BE2C (cell line): ENCODE results near the gene SUPV3L1.

Experiments used
- DNase-seq: peaks from one replicate; pipeline ENCODE4 v3.0.0-alpha.2; 2020
- H3K27me3 ChIP-seq: fragments of 250-450 bp; sonication (Bioruptor Pico); 2 replicates; pipeline ENCODE4 v1.5.1; 2020; ENCODE audit warnings: mild to moderate bottlenecking
- H3K36me3 ChIP-seq: fragments of 250-450 bp; sonication (Bioruptor Pico); 2 replicates; pipeline ENCODE4 v1.5.1; 2020; ENCODE audit warnings: mild to moderate bottlenecking
- H3K4me1 ChIP-seq: fragments of 250-450 bp; sonication (Bioruptor Pico); 2 replicates; pipeline ENCODE4 v1.5.1; 2020
- H3K4me3 ChIP-seq: 2 replicates; pipeline ENCODE4 v1.5.1; 2011; ENCODE audit warnings: low read depth, low read length
- H3K9me3 ChIP-seq: fragments of 250-450 bp; sonication (Bioruptor Pico); 2 replicates; pipeline ENCODE4 v1.5.1; 2020
- CTCF ChIP-seq: IDR thresholded peaks from 2 replicates; pipeline ENCODE4 v1.5.1; 2012; ENCODE audit warnings: mild to moderate bottlenecking, low read depth, low read length

Gene SUPV3L1

DNA sequence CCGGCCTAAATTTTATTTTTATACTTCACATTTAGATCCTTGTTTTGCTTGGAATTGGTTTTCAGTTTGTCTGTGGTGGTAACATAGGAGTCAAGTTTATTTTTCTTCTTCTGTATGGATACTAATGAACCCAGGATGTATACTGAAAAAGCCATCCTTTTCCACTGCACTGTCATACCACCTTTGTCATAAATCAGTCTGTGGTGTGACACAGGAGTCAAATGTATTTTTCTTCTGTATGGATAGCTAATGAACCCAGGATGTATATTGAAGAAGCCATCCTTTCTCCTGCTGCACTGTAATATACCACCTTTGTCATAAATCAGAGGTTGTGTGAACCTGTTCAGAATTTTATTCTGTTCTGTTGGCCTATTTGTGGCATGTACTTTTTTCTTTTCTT is 34.7 kb upstream of the SUPV3L1 start:
- no peak overlapping the region for H3K4me3 ChIP-seq
- no peak for TF ChIP-seq CTCF
- no peaks in the 10 kb centered on the region for H3K4me1 ChIP-seq
- H3K36me3 ChIP-seq = no peaks in the 10 kb centered on the region; the same call in 1 of the 2 replicates
- no peaks in the 10 kb centered on the region for H3K9me3 ChIP-seq
- no peak for DNase-seq
- no peaks in the 10 kb centered on the region for H3K27me3 ChIP-seq

DNA sequence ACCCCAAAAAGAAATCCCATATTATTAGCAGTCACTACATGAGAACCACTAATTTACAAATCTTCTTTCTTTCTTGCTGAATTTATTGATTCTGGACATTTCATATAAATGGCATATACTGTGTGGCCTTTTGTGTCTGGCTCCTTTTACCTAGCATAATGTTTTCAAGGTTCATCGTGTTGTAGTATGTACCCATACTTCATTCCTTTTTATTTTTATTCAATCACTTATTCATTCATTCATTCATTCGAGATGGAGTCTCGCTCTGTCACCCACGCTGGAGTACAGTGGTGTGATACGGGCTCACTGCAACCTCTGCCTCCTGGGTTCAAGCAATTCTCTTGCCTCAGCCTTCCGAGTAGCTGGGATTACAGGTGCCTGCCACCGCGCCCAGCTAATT is 34.2 kb upstream of the SUPV3L1 start:
- H3K27me3 ChIP-seq = no peaks in the 10 kb centered on the region
- H3K36me3 ChIP-seq = no peaks in the 10 kb centered on the region; the same call in 1 of the 2 replicates
- TF ChIP-seq CTCF = no peak
- no peak overlapping the region for H3K4me3 ChIP-seq
- no peaks in the 10 kb centered on the region for H3K9me3 ChIP-seq
- DNase-seq = no peak
- no peaks in the 10 kb centered on the region for H3K4me1 ChIP-seq

DNA sequence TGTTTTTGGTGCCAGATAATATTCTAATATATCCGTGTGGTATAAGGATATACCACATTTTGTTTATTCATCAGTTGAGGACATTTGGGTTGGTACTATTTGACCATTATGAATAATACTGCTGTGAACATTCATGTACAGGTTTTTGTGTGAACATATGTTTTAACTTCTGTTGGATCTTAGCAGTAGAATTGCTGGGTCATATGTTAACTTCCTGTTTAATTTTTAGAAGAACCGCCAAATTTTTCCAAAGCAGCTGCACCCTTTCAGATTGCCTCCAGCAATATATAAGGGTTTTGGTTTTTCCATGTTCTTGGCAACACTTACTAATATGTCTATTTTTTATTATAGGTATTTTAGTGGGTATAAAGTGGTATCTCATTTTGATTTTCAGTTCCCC is 33.3 kb upstream of the SUPV3L1 start:
- no peak for DNase-seq
- no peak overlapping the region for H3K4me3 ChIP-seq
- no peak for TF ChIP-seq CTCF
- H3K27me3 ChIP-seq = no peaks in the 10 kb centered on the region
- H3K4me1 ChIP-seq = no peaks in the 10 kb centered on the region
- H3K36me3 ChIP-seq = no peaks in the 10 kb centered on the region; the same call in 1 of the 2 replicates
- H3K9me3 ChIP-seq = no peaks in the 10 kb centered on the region

DNA sequence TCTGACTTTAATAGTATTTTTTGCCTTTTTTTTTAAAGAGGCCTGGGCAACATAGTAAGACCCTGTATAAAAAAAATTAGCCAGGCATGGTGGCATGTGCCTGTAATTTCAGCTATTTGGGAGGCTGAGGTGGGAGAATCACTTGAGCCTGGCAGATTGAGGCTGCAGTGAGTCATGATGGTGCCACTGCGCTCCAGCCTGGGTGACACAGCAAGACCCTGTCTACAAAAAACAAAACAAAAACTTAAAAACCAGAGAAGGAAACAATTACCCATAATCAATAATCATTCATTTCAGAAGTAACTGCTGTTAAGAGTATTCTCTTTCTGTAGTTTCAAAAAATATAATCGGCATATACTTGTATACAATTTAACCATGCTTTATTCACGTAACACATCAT is 28.1 kb upstream of the SUPV3L1 start:
- H3K4me1 ChIP-seq = no peaks in the 10 kb centered on the region
- no peak for TF ChIP-seq CTCF
- DNase-seq = no peak

DNA sequence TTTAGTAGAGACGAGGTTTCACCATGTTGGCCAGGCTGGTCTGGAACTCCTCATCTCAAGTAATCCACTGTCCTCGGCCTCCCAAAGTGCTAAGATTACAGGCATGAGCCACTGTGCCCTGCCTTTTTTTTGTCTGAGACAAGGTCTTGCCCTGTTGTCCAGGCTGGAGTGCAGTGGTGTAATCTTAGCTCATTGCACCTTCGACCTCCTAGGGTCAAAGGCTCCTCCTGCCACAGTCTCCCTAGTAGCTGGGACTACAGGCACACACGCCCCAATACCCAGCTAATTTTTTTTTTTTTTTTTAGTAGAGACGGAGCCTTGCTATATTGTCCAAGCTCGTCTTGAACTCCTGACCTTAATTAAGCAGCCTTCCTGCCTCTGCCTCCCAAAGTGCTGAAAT is 26.8 kb upstream of the SUPV3L1 start:
- DNase-seq = no peak
- no peaks in the 10 kb centered on the region; the same call in 1 of the 2 replicates for H3K36me3 ChIP-seq
- TF ChIP-seq CTCF = no peak
- no peaks in the 10 kb centered on the region for H3K4me1 ChIP-seq
- no peak overlapping the region for H3K4me3 ChIP-seq
- H3K27me3 ChIP-seq = no peaks in the 10 kb centered on the region
- H3K9me3 ChIP-seq = no peaks in the 10 kb centered on the region

More for the DNA sequence above, 28.1 kb upstream of the SUPV3L1 start:
- Histone ChIP-seq H3K27me3 (no peaks in the 10 kb centered on the region), H3K4me3 (no peak overlapping the region), H3K36me3 (no peaks in the 10 kb centered on the region), H3K9me3 (no peaks in the 10 kb centered on the region)

DNA sequence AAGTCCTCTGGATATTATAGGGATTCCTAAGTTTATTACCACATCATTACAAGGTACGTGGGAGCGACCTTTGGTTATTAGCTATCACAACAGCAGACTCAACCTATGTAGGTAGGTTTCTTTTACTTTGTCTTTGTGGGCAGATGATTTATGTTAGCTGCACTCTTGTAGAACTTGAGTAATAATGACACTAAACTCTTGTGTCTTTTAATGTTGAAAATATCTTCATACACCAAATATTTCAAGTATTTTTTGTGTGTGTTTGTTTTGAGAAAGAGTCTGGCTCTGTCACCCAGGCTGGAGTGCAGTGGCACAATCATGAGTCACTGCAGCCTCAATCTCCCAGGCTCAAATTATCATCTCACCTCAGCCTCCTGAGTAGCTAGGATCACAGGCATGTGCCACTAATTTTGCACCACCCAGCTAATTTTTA is 19.2 kb upstream of the SUPV3L1 start:
- DNase-seq = no peak

More for the DNA sequence above, 19.2 kb upstream of the SUPV3L1 start:
- peaks cover 2% of the 10 kb centered on the region for H3K36me3 ChIP-seq
- H3K9me3 ChIP-seq = no peaks in the 10 kb centered on the region
- no peaks in the 10 kb centered on the region for H3K4me1 ChIP-seq
- TF ChIP-seq CTCF = no peak
- H3K27me3 ChIP-seq = no peaks in the 10 kb centered on the region
- no peak overlapping the region for H3K4me3 ChIP-seq
